IMR-90 (cell line): ENCODE results near the gene ALCAM. TPM values are rescaled to one million over a fixed set of nuclear protein-coding genes. Genes with fewer than 3 reads are reported as not detected.

ENCODE experiments used
- ATAC-seq: fragments of 200-7000 bp; cut with Tn5 transposase; 2 replicates; pipeline ENCODE4 v1.9.1; 2020; ENCODE audit warnings: low read depth, mild to moderate bottlenecking, moderate library complexity
- BruUV-seq: library from RNA; stranded (reverse); fragments of 400-500 nt; replicated peaks from 2 replicates; lab custom pipeline; 2021; lab: Mats Ljungman, UMichigan
- CTCF ChIA-PET: fragments of 300-600 bp; formaldehyde crosslinking; extraction: SDS; loops from one replicate; lab custom pipeline; 2021; ENCODE audit warnings: antibody characterized with exemption; lab: Yijun Ruan, JAX
- POLR2A ChIA-PET: fragments of 300-600 bp; sonication (Branson Sonifier 250); formaldehyde crosslinking; loops from one replicate; lab custom pipeline; 2022; ENCODE audit warnings: antibody characterized with exemption; ENCODE audit not compliant: unreplicated experiment; lab: Charles Lee
- DNase-seq: peaks from one replicate; pipeline ENCODE4 v3.0.0; 2013
- H2AFZ ChIP-seq: replicated peaks from 2 replicates; pipeline ENCODE3; 2013; ENCODE audit warnings: low read length, mild to moderate bottlenecking; ENCODE audit not compliant: poor library complexity
- H2AK5ac ChIP-seq: 2 replicates; pipeline ENCODE4 v1.6.1; 2013; ENCODE audit warnings: low read depth, low read length, inconsistent platforms
- H2AK9ac ChIP-seq: replicated peaks from 2 replicates; pipeline ENCODE3; 2013; ENCODE audit warnings: mild to moderate bottlenecking, low read depth, low read length, moderate library complexity; ENCODE audit not compliant: poor library complexity
- H2BK120ac ChIP-seq: 2 replicates; pipeline ENCODE4 v1.6.1; 2013; ENCODE audit warnings: low read depth, low read length, inconsistent platforms
- H2BK15ac ChIP-seq: 3 replicates; pipeline ENCODE4 v1.6.1; 2013; ENCODE audit warnings: low read depth, low read length, inconsistent platforms
- H2BK20ac ChIP-seq: 2 replicates; pipeline ENCODE4 v1.6.1; 2013; ENCODE audit warnings: low read depth, mild to moderate bottlenecking, inconsistent platforms, low read length, moderate library complexity
- H2BK5ac ChIP-seq: 2 replicates; pipeline ENCODE4 v1.6.1; 2013; ENCODE audit warnings: mild to moderate bottlenecking, low read depth, low read length, inconsistent platforms; ENCODE audit not compliant: poor library complexity, severe bottlenecking
- H3K14ac ChIP-seq: replicated peaks from 2 replicates; pipeline ENCODE4 v1.6.1; 2013; ENCODE audit warnings: low read depth, low read length, inconsistent platforms
- H3K18ac ChIP-seq: 2 replicates; pipeline ENCODE4 v1.6.1; 2013; ENCODE audit warnings: low read depth, low read length, control low read depth
- H3K23ac ChIP-seq: 2 replicates; pipeline ENCODE4 v1.6.1; 2013; ENCODE audit warnings: low read depth, low read length, inconsistent platforms
- H3K27ac ChIP-seq: 2 replicates; pipeline ENCODE4 v1.5.1; 2013; ENCODE audit warnings: mild to moderate bottlenecking, control low read depth, low read length; ENCODE audit not compliant: insufficient read depth
- H3K27me3 ChIP-seq: 2 replicates; pipeline ENCODE4 v1.6.1; 2013; ENCODE audit warnings: low read length; ENCODE audit not compliant: control insufficient read depth, insufficient read depth
- H3K36me3 ChIP-seq: 2 replicates; pipeline ENCODE4 v1.6.1; 2013; ENCODE audit warnings: low read length, mixed read lengths; ENCODE audit not compliant: control insufficient read depth, insufficient read depth
- H3K4ac ChIP-seq: 2 replicates; pipeline ENCODE4 v1.6.1; 2013; ENCODE audit warnings: low read depth, low read length, inconsistent platforms
- H3K4me1 ChIP-seq: 2 replicates; pipeline ENCODE4 v1.6.1; 2013; ENCODE audit warnings: low read length, mixed read lengths; ENCODE audit not compliant: control insufficient read depth, insufficient read depth
- H3K4me2 ChIP-seq: 2 replicates; pipeline ENCODE4 v1.6.1; 2013; ENCODE audit warnings: low read depth, mild to moderate bottlenecking, control low read depth, low read length, moderate library complexity
- H3K4me3 ChIP-seq: 2 replicates; pipeline ENCODE4 v1.5.1; 2013; ENCODE audit warnings: low read depth, mild to moderate bottlenecking, control low read depth, low read length, moderate library complexity; ENCODE audit not compliant: insufficient read depth
- H3K56ac ChIP-seq: 2 replicates; pipeline ENCODE4 v1.6.1; 2013; ENCODE audit warnings: low read length, inconsistent platforms; ENCODE audit not compliant: insufficient read depth; ENCODE audit errors: extremely low read depth
- H3K79me1 ChIP-seq, 2 experiments: 2 replicates each; pipeline ENCODE4 v1.6.1; 2013; ENCODE audit warnings: low read length in 2 of 2, inconsistent platforms in 1 of 2, low read depth in 1 of 2
- H3K9ac ChIP-seq: 2 replicates; pipeline ENCODE4 v1.6.1; 2013; ENCODE audit warnings: low read depth, low read length, control low read depth
- H3K9me1 ChIP-seq: 2 replicates; pipeline ENCODE4 v1.6.1; 2013; ENCODE audit warnings: low read length, inconsistent platforms; ENCODE audit not compliant: insufficient read depth
- H3K9me3 ChIP-seq: 2 replicates; pipeline ENCODE4 v1.6.1; 2013; ENCODE audit warnings: low read length; ENCODE audit not compliant: control insufficient read depth, insufficient read depth
- H4K20me1 ChIP-seq: 2 replicates; pipeline ENCODE4 v1.6.1; 2013; ENCODE audit warnings: low read length, inconsistent platforms; ENCODE audit not compliant: insufficient read depth
- H4K5ac ChIP-seq: 2 replicates; pipeline ENCODE4 v1.6.1; 2013; ENCODE audit warnings: mild to moderate bottlenecking, low read depth, low read length, control low read depth
- H4K8ac ChIP-seq, 2 experiments: 2 replicates each; pipeline ENCODE4 v1.6.1; 2013; ENCODE audit warnings: low read depth in 2 of 2, low read length in 2 of 2, control low read depth in 1 of 2, inconsistent platforms in 1 of 2
- H4K91ac ChIP-seq: 2 replicates; pipeline ENCODE4 v1.6.1; 2013; ENCODE audit warnings: low read depth, low read length, inconsistent platforms; ENCODE audit not compliant: insufficient read depth
- BHLHE40 ChIP-seq: fragments of 150-350 bp; IDR thresholded peaks from 2 replicates; pipeline ENCODE4 v1.6.1; 2016; ENCODE audit warnings: mild to moderate bottlenecking, low read depth, low read length
- CHD1 ChIP-seq: IDR thresholded peaks from 2 replicates; pipeline ENCODE4 v1.6.1; 2012; ENCODE audit warnings: low read depth, low read length, improper control_type of control experiment
- CTCF ChIP-seq: conservative IDR thresholded peaks from 2 replicates; pipeline ENCODE4 v1.5.1; 2012; ENCODE audit warnings: mild to moderate bottlenecking, low read depth, low read length, improper control_type of control experiment
- ELK1 ChIP-seq: fragments of 150-350 bp; IDR thresholded peaks from 2 replicates; pipeline ENCODE4 v1.6.1; 2016; ENCODE audit warnings: low read depth, mild to moderate bottlenecking, low read length, moderate library complexity, borderline replicate concordance
- MAFK ChIP-seq: IDR thresholded peaks from 2 replicates; pipeline ENCODE4 v1.6.1; 2012; ENCODE audit warnings: low read depth, low read length, improper control_type of control experiment
- MAZ ChIP-seq: IDR thresholded peaks from 2 replicates; pipeline ENCODE4 v1.6.1; 2012; ENCODE audit warnings: low read depth, mild to moderate bottlenecking, low read length, improper control_type of control experiment, moderate library complexity, borderline replicate concordance
- MXI1 ChIP-seq: IDR thresholded peaks from 2 replicates; pipeline ENCODE4 v1.6.1; 2012; ENCODE audit warnings: low read depth, mild to moderate bottlenecking, low read length, moderate library complexity, borderline replicate concordance
- NFE2L2 ChIP-seq: fragments of 150-350 bp; IDR thresholded peaks from 2 replicates; pipeline ENCODE4 v1.6.1; 2016; ENCODE audit warnings: low read depth, mild to moderate bottlenecking, low read length
- POLR2A ChIP-seq: IDR thresholded peaks from 2 replicates; pipeline ENCODE4 v1.6.1; 2012; ENCODE audit warnings: mild to moderate bottlenecking, low read depth, low read length
- RAD21 ChIP-seq: IDR thresholded peaks from 2 replicates; pipeline ENCODE4 v1.6.1; 2012; ENCODE audit warnings: low read length, improper control_type of control experiment
- RCOR1 ChIP-seq: IDR thresholded peaks from 2 replicates; pipeline ENCODE4 v1.6.1; 2012; ENCODE audit warnings: mild to moderate bottlenecking, low read length, improper control_type of control experiment; ENCODE audit not compliant: insufficient replicate concordance
- RFX5 ChIP-seq: IDR thresholded peaks from 2 replicates; pipeline ENCODE4 v1.8.0; 2012; ENCODE audit warnings: low read depth, mild to moderate bottlenecking, low read length, moderate library complexity
- SMC3 ChIP-seq: fragments of 150-350 bp; IDR thresholded peaks from 2 replicates; pipeline ENCODE4 v1.6.1; 2016; ENCODE audit warnings: low read depth, mild to moderate bottlenecking, antibody characterized with exemption, low read length, moderate library complexity
- WGBS, 2 experiments: methylation state at CpG; one replicate each; pipeline versions ENCODE4 v1.1.5 to v1.1.7; 2013; ENCODE audit warnings: missing lambda C conversion rate in 2 of 2; ENCODE audit not compliant: insufficient read length in 1 of 2; ENCODE audit errors: extremely low coverage in 2 of 2; 5-methylcytosine and 5-hydroxymethylcytosine counted together
- dilution Hi-C: fragments of 300-500 bp; cut with HindIII; formaldehyde crosslinking; loops from one replicate; pipeline ENCODE4 v1.14.3; 2018; ENCODE audit warnings: low sequenced_read_pairs; ENCODE audit not compliant: unreplicated experiment
- in situ Hi-C: fragments of 300-500 bp; cut with MboI; formaldehyde crosslinking; loops from 3 replicates; pipeline ENCODE4 v1.14.3; 2019; ENCODE audit warnings: low sequenced_read_pairs, inconsistent platforms, mixed read lengths
- intact Hi-C: fragments of 100-400 bp; cut with micrococcal nuclease; formaldehyde crosslinking; loops from 2 replicates; pipeline ENCODE4 v1.10.0; 2022
- polyA plus RNA-seq, 3 experiments: library from polyadenylated mRNA; depleted of rRNA; stranded (reverse); fragments of >200 nt; gene quantifications; 2 replicates each; pipeline ENCODE4 v1.2.3, GENCODE V29; 2012; ENCODE audit warnings: low replicate concordance in 1 of 3
- total RNA-seq: library from RNA; depleted of rRNA; stranded (reverse); fragments of >200 nt; gene quantifications from 2 replicates; pipeline ENCODE4 v1.2.3, GENCODE V29; 2012

ALCAM gene
- total and polyA plus RNA-seq, 2 of the 4 experiments (the other 2 are of a cell fraction): 117 to 423 TPM

- Histone ChIP-seq H4K8ac (no peak overlapping the region), H3K4ac (no peak overlapping the region), H3K36me3 (peaks cover 1% of the 10 kb centered on the region; the same call in 1 of the 2 replicates), H3K56ac (no peak overlapping the region), H3K23ac (no peak overlapping the region), H3K9me3 (no peaks in the 10 kb centered on the region), H3K14ac (no peak overlapping the region), H4K5ac (no peak overlapping the region), H4K20me1 (no peaks in the 10 kb centered on the region; the same call in 1 of the 2 replicates), H3K4me2 (no peak overlapping the region), H2BK5ac (peak overlapping the region; percentile 74), H3K79me1 (peaks cover 38 to 57% of the 10 kb centered on the region in 2 experiments), H3K18ac (no peak overlapping the region), H3K9me1 (peaks cover 12% of the 10 kb centered on the region), H2BK20ac (no peak overlapping the region), H2AK9ac (no peak overlapping the region), H3K27me3 (no peaks in the 10 kb centered on the region), H3K4me1 (peaks cover 19% of the 10 kb centered on the region), H2AK5ac (no peak overlapping the region), H2BK120ac (no peak overlapping the region), H3K27ac (no peak overlapping the region), H3K9ac (no peak overlapping the region), H4K91ac (no peak overlapping the region), H2BK15ac (no peak overlapping the region), H2AFZ (no peak overlapping the region), H3K4me3 (no peak overlapping the region)
- peak; percentile 44 for DNase-seq
- POLR2A ChIA-PET: no interaction called here
- dilution Hi-C loops: no loop called here
- CTCF ChIA-PET: no interaction called here
- WGBS, 2 experiments: no CpG with 5 or more reads among the region's 1 CpG
- no peak for ATAC-seq
- TF ChIP-seq RAD21 (no peak), BHLHE40 (no peak), MAFK (no peak), NFE2L2 (no peak), SMC3 (no peak), CTCF (no peak), CHD1 (no peak), POLR2A (no peak), ELK1 (no peak), RCOR1 (no peak), MAZ (no peak), RFX5 (no peak), MXI1 (no peak)
- in situ Hi-C loops: no loop called here
- no TSS peak for BruUV-seq
- intact Hi-C loops: no loop called here
Measured at GRCh38 chr3:105444725-105445124, 78.0 kb downstream of the ALCAM start.
